VCaP (cell line): ENCODE data around the gene CLASP1.
"Not testable (repeated sequence)": the region's sequence is repeated elsewhere in the genome, so short reads cannot be mapped to it uniquely, and the experiment has no call there.

Source experiments
- H3K27ac ChIP-seq: fragments of 450-650 bp; 2 replicates; pipeline ENCODE4 v1.5.1; 2017
- TF ChIP-seq, protein P1 (sequence below): fragments of 450-650 bp; conservative IDR thresholded peaks from 2 replicates; pipeline ENCODE4 v1.5.1; 2017; ENCODE audit warnings: mild to moderate bottlenecking, moderate library complexity

The CLASP1 gene

DNA sequence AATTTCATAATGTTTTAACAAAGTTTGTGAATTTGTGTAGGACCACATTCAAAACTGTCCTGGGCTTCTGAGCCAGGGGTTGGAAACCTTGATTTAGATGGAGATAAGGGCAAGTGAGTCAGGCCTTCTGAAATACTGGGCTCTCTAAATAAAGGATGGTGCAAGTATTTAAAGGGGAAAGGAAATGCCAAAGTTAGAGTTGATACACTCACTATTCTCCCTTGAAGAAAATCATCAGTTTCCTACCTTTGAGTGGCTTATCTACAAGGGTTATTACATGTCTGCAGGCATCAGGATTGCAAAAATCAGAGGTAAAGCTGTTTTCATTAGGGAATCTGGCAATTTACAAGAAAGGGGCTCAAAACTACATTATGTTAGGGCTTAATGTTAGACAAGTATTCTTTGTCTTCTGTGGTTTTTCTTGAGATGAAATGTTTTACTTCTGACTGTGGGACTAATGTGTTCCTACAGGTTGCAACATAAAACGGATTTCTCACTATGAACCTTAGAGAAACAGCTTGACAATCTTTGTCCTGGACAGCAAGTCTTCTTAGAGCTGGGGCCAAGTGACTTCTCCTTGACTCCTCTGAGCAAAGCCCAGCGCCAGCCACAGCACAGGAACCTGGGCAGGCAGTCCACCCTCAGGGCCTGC lies 87.5 kb downstream of the CLASP1 start:
- no peak overlapping the region for H3K27ac ChIP-seq

GRCh38 chr2:121558329-121558728 lies 90.9 kb downstream of the CLASP1 start:
- TF ChIP-seq, protein P1, sequence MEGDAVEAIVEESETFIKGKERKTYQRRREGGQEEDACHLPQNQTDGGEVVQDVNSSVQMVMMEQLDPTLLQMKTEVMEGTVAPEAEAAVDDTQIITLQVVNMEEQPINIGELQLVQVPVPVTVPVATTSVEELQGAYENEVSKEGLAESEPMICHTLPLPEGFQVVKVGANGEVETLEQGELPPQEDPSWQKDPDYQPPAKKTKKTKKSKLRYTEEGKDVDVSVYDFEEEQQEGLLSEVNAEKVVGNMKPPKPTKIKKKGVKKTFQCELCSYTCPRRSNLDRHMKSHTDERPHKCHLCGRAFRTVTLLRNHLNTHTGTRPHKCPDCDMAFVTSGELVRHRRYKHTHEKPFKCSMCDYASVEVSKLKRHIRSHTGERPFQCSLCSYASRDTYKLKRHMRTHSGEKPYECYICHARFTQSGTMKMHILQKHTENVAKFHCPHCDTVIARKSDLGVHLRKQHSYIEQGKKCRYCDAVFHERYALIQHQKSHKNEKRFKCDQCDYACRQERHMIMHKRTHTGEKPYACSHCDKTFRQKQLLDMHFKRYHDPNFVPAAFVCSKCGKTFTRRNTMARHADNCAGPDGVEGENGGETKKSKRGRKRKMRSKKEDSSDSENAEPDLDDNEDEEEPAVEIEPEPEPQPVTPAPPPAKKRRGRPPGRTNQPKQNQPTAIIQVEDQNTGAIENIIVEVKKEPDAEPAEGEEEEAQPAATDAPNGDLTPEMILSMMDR = no peak
- no peak overlapping the region for H3K27ac ChIP-seq

More for the DNA sequence above, 87.5 kb downstream of the CLASP1 start:
- TF ChIP-seq, protein P1 = no peak

- H3K27ac ChIP-seq = no peak overlapping the region
- TF ChIP-seq, protein P1 = no peak
Measured at GRCh38 chr2:121555008-121555407, 94.3 kb downstream of the CLASP1 start.

DNA sequence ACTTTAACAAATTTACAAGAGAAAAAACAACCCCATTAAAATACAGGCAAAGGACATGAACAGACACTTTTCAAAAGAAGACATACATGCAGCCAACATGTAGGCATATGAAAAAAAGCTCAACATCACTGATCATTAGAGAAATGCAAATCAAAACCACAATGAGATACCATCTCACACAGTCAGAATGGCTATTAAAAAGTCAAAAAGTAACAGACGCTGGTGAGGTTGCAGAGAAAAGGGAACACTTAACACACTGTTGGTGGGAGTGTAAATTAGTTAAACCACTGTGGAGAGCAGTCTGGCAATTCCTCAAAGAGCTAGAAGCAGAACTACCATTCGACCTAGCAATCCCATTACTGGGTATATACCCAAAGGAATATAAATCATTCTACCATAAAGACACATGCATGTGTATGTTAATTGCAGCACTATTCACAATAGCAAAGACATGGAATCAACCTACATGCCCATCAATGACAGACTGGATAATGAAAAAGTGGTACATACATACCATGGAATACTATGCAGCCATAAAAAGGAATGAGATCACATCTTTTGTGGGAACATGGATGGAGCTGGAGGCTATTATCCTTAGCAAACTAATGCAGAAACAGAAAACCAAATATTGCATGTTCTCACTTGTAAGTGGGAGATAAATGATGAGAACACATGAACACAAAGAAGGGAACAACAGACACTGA lies 96.6 kb downstream of the CLASP1 start:
- not testable (repeated sequence) for H3K27ac ChIP-seq

- TF ChIP-seq, protein P1 = no peak
Measured at GRCh38 chr2:121550669-121551068, 98.6 kb downstream of the CLASP1 start.

GRCh38 chr2:121547646-121548045 lies 101.6 kb downstream of the CLASP1 start:
- H3K27ac ChIP-seq = no peak overlapping the region
- TF ChIP-seq, protein P1 = no peak

More at GRCh38 chr2:121550669-121551068, 98.6 kb downstream of the CLASP1 start:
- H3K27ac ChIP-seq = no peak overlapping the region

DNA sequence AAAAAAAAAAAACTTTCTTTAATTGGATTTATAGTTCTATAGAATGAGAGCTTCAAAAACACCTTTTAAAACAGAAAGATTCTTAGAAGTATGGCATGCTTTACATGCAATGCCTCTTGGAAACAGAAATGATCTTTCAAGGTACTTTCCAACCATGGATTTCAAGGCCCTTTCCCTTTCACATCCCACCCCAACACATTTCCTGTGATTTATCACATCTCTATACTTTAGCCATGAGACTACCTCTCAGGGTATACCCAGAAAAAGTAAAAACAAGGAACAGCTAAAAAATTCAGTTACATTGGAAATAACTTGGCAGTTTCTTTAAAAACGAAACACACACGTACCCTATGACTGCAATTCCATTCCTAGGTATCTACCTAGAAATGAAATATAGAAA lies 103.3 kb downstream of the CLASP1 start:
- no peak overlapping the region for H3K27ac ChIP-seq
- TF ChIP-seq, protein P1 = no peak

- TF ChIP-seq, protein P1 = no peak
- no peak overlapping the region for H3K27ac ChIP-seq
Measured at GRCh38 chr2:121545257-121545656, 104.0 kb downstream of the CLASP1 start.
